ENCODE measurements around the gene SLC26A6. TPM values are rescaled to one million over a fixed set of nuclear protein-coding genes. Genes with fewer than 3 reads are reported as not detected.

The SLC26A6 gene
- total and polyA plus RNA-seq, 4 donors = 4.4 to 13.1 (median 6.3) TPM

- Histone ChIP-seq H3K9me3 (ENCODE audit: control insufficient read depth in 4 of 4, low read length in 3 of 4) (no peaks in the 10 kb centered on the region), H3K27me3 (ENCODE audit: control insufficient read depth in 4 of 4, insufficient read depth in 4 of 4, low read length in 3 of 4) (no peaks in the 10 kb centered on the region), H3K4me1 (ENCODE audit: control insufficient read depth in 4 of 4, insufficient read depth in 4 of 4, low read length in 3 of 4) (peaks cover 0 to 9% (median under 1%) of the 10 kb centered on the region in 4 donors), H3K9ac (ENCODE audit: low read depth in 1 of 2, low read length in 2 of 2) (no peak overlapping the region), H3K36me3 (ENCODE audit: control insufficient read depth in 4 of 4, insufficient read depth in 3 of 4, low read depth in 1 of 4, low read length in 3 of 4) (no peaks in the 10 kb centered on the region), H3K27ac (ENCODE audit: low read depth in 1 of 2, low read length in 2 of 2) (no peak overlapping the region), H3K4me3 (ENCODE audit: low read depth in 1 of 3, low read length in 3 of 3) (no peak overlapping the region)
- 97% methylated on average over 15 of the region's 15 CpGs for WGBS
- TF ChIP-seq YY1 (IDR thresholded peaks at IDR 0.05) = no peak
- no peak for TF ChIP-seq SP1 (IDR thresholded peaks at IDR 0.05)
- no peak for TF ChIP-seq FOXA1 (IDR thresholded peaks at IDR 0.05)
- no peak for DNase-seq (ENCODE audit: low spot score)
Observed at GRCh38 chr3:48652923-48653715, 17.9 kb upstream of the SLC26A6 start.

- Histone ChIP-seq H3K9ac (ENCODE audit: low read depth in 1 of 2, low read length in 2 of 2) (no peak overlapping the region), H3K36me3 (ENCODE audit: control insufficient read depth in 4 of 4, insufficient read depth in 3 of 4, low read depth in 1 of 4, low read length in 3 of 4) (no peaks in the 10 kb centered on the region), H3K9me3 (ENCODE audit: control insufficient read depth in 4 of 4, low read length in 3 of 4) (no peaks in the 10 kb centered on the region), H3K4me1 (ENCODE audit: control insufficient read depth in 4 of 4, insufficient read depth in 4 of 4, low read length in 3 of 4) (peaks cover 0 to 8% (median under 1%) of the 10 kb centered on the region in 4 donors), H3K4me3 (ENCODE audit: low read depth in 1 of 3, low read length in 3 of 3) (no peak overlapping the region), H3K27me3 (ENCODE audit: control insufficient read depth in 4 of 4, insufficient read depth in 4 of 4, low read length in 3 of 4) (no peaks in the 10 kb centered on the region), H3K27ac (ENCODE audit: low read depth in 1 of 2, low read length in 2 of 2) (no peak overlapping the region)
- no peak for TF ChIP-seq RAD21 (IDR thresholded peaks at IDR 0.05)
- TF ChIP-seq EGR1 (IDR thresholded peaks at IDR 0.05; ENCODE audit: low read depth in 2 of 2) = no peak
- TF ChIP-seq REST (IDR thresholded peaks at IDR 0.05) = no peak
- TF ChIP-seq FOXA1 (IDR thresholded peaks at IDR 0.05) = no peak
- TF ChIP-seq FOXA2 (IDR thresholded peaks at IDR 0.05) = no peak
- TF ChIP-seq ATF3 (IDR thresholded peaks at IDR 0.05) = no peak
- no peak for TF ChIP-seq CTCF (IDR thresholded peaks at IDR 0.05; ENCODE audit: low read depth, low read length, missing input control)
- no peak for TF ChIP-seq ZBTB33 (IDR thresholded peaks at IDR 0.05)
- TF ChIP-seq RXRA (IDR thresholded peaks at IDR 0.05) = no peak
- no peak for TF ChIP-seq HNF4G (IDR thresholded peaks at IDR 0.05)
- no peak for TF ChIP-seq NR2F2 (IDR thresholded peaks at IDR 0.05)
- TF ChIP-seq HNF4A (conservative IDR thresholded peaks at IDR 0.05) = no peak
- no peak for DNase-seq (ENCODE audit: low spot score)
- WGBS = 90% methylated on average over 11 of the region's 11 CpGs
Observed at GRCh38 chr3:48651771-48652170, 16.5 kb upstream of the SLC26A6 start.
